DLD1 (cell line): Measurements from ENCODE around the gene KCNK5.

Source experiments
- in situ Hi-C: cut with HindIII; loops from 2 replicates; pipeline ENCODE4 v1.10.0; 2017; ENCODE audit warnings: low sequenced_read_pairs

Gene KCNK5

GRCh38 chr6:39243809-39244208 lies 14.5 kb upstream of the KCNK5 start:
- in situ Hi-C loops = no loop called here

GRCh38 chr6:39240155-39240757 lies 11.0 kb upstream of the KCNK5 start:
- in situ Hi-C loops = no loop called here

GRCh38 chr6:39239527-39240154 lies 10.4 kb upstream of the KCNK5 start:
- in situ Hi-C loops = no loop called here

- in situ Hi-C loops = no loop called here
These were observed 7.5 kb upstream of the KCNK5 start for GRCh38 chr6:39236742-39237141.

GRCh38 chr6:39233333-39233732 lies 4.1 kb upstream of the KCNK5 start:
- in situ Hi-C loops = no loop called here

GRCh38 chr6:39231521-39232243 lies 2.4 kb upstream of the KCNK5 start:
- in situ Hi-C loops = no loop called here

GRCh38 chr6:39230654-39231035 lies 1.4 kb upstream of the KCNK5 start:
- in situ Hi-C loops = no loop called here

- in situ Hi-C loops = no loop called here
These were observed 934 bp downstream of the KCNK5 start for GRCh38 chr6:39228111-39228971.

GRCh38 chr6:39227476-39227875 lies 1.8 kb downstream of the KCNK5 start:
- in situ Hi-C loops = no loop called here

GRCh38 chr6:39226639-39227329 lies 2.5 kb downstream of the KCNK5 start:
- in situ Hi-C loops = no loop called here

GRCh38 chr6:39225946-39226437 lies 3.3 kb downstream of the KCNK5 start:
- in situ Hi-C loops = no loop called here

- in situ Hi-C loops = no loop called here
These were observed 3.7 kb downstream of the KCNK5 start for GRCh38 chr6:39225543-39225942.

- in situ Hi-C loops = no loop called here
These were observed 4.6 kb downstream of the KCNK5 start for GRCh38 chr6:39224523-39225182.

GRCh38 chr6:39224011-39224410 lies 5.3 kb downstream of the KCNK5 start:
- in situ Hi-C loops = no loop called here

GRCh38 chr6:39223555-39223954 lies 5.7 kb downstream of the KCNK5 start:
- in situ Hi-C loops = no loop called here

- in situ Hi-C loops = no loop called here
These were observed 6.2 kb downstream of the KCNK5 start for GRCh38 chr6:39223061-39223460.

GRCh38 chr6:39221779-39222641 lies 7.3 kb downstream of the KCNK5 start:
- in situ Hi-C loops = no loop called here

- in situ Hi-C loops = no loop called here
These were observed 8.2 kb downstream of the KCNK5 start for GRCh38 chr6:39221115-39221514.
